Effector memory CD4-positive, alpha-beta T cell (primary cell): Measurements from ENCODE around the gene NME7.

ENCODE experiments used
- DNase-seq, 3 donors: peaks; one replicate each; pipeline ENCODE4 v3.0.0-alpha.2; 2020
- H3K27ac ChIP-seq: 2 replicates; pipeline ENCODE4 v1.7.0; 2013; ENCODE audit warnings: mild to moderate bottlenecking, low read length, moderate library complexity; ENCODE audit not compliant: insufficient read depth, poor library complexity, severe bottlenecking
- H3K27me3 ChIP-seq: replicated peaks from 2 replicates; pipeline ENCODE4 v1.7.0; 2013; ENCODE audit warnings: mild to moderate bottlenecking, low read length; ENCODE audit not compliant: insufficient read depth, control insufficient read depth, poor library complexity, severe bottlenecking
- H3K36me3 ChIP-seq: 2 replicates; pipeline ENCODE4 v1.7.0; 2013; ENCODE audit warnings: mild to moderate bottlenecking, low read length, moderate library complexity; ENCODE audit not compliant: control insufficient read depth, insufficient read depth
- H3K4me1 ChIP-seq: 2 replicates; pipeline ENCODE4 v1.7.0; 2013; ENCODE audit warnings: low read length, mild to moderate bottlenecking; ENCODE audit not compliant: control insufficient read depth, insufficient read depth, poor library complexity, severe bottlenecking
- H3K4me3 ChIP-seq: 2 replicates; pipeline ENCODE4 v1.7.0; 2013; ENCODE audit warnings: low read length, low read depth, mild to moderate bottlenecking; ENCODE audit not compliant: insufficient read depth, poor library complexity, severe bottlenecking
- H3K9me3 ChIP-seq: 2 replicates; pipeline ENCODE4 v1.7.0; 2013; ENCODE audit warnings: mild to moderate bottlenecking, low read length, moderate library complexity; ENCODE audit not compliant: control insufficient read depth

The NME7 gene

GRCh38 chr1:169308313-169309039, 59.1 kb downstream of the NME7 start:
- DNase-seq, result no peak
- Histone ChIP-seq H3K27ac (no peak overlapping the region), H3K9me3 (no peaks in the 10 kb centered on the region)

GRCh38 chr1:169307176-169307575, 60.4 kb downstream of the NME7 start:
- DNase-seq, result no peak
- H3K4me1 ChIP-seq, result no peaks in the 10 kb centered on the region
- H3K27ac ChIP-seq, result no peak overlapping the region
- no peak overlapping the region for H3K4me3 ChIP-seq
- no peaks in the 10 kb centered on the region for H3K36me3 ChIP-seq
- H3K27me3 ChIP-seq, result no peaks in the 10 kb centered on the region
- no peaks in the 10 kb centered on the region for H3K9me3 ChIP-seq

More at GRCh38 chr1:169308313-169309039, 59.1 kb downstream of the NME7 start:
- H3K27me3 ChIP-seq, result no peaks in the 10 kb centered on the region
- H3K36me3 ChIP-seq, result no peaks in the 10 kb centered on the region
- H3K4me1 ChIP-seq, result no peaks in the 10 kb centered on the region
- no peak overlapping the region for H3K4me3 ChIP-seq

GRCh38 chr1:169305948-169306347, 61.6 kb downstream of the NME7 start:
- Histone ChIP-seq H3K4me3 (no peak overlapping the region), H3K27ac (no peak overlapping the region), H3K4me1 (no peaks in the 10 kb centered on the region), H3K27me3 (no peaks in the 10 kb centered on the region), H3K9me3 (no peaks in the 10 kb centered on the region), H3K36me3 (no peaks in the 10 kb centered on the region)
- no peak for DNase-seq

DNA sequence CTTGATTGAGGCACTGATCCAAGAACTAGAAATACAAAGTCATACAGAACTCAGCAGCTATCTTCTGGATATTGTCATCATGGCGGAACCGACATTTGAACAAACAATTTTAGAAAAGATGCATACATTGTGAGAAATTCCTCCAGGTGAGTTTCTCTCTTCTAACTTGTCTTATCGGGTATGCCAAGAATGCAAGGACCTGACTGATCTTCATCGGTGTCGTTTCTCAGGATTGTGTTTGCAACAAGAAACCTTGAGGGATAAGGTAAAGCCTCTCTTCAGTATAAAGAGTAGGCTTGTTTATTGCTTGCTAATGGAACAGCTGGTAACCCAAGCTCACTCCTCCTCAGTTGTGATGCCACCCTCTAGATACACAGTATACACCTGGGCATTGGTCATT, 62.2 kb downstream of the NME7 start:
- no peaks in the 10 kb centered on the region for H3K27me3 ChIP-seq
- H3K9me3 ChIP-seq, result no peaks in the 10 kb centered on the region
- H3K4me3 ChIP-seq, result no peak overlapping the region
- no peak for DNase-seq
- H3K36me3 ChIP-seq, result no peaks in the 10 kb centered on the region
- H3K27ac ChIP-seq, result no peak overlapping the region
- H3K4me1 ChIP-seq, result no peaks in the 10 kb centered on the region

- Histone ChIP-seq H3K36me3 (no peaks in the 10 kb centered on the region), H3K27me3 (no peaks in the 10 kb centered on the region), H3K27ac (no peak overlapping the region), H3K9me3 (no peaks in the 10 kb centered on the region), H3K4me1 (no peaks in the 10 kb centered on the region), H3K4me3 (no peak overlapping the region)
- DNase-seq, result no peak
Observed at GRCh38 chr1:169300854-169301253, 66.7 kb downstream of the NME7 start.

DNA sequence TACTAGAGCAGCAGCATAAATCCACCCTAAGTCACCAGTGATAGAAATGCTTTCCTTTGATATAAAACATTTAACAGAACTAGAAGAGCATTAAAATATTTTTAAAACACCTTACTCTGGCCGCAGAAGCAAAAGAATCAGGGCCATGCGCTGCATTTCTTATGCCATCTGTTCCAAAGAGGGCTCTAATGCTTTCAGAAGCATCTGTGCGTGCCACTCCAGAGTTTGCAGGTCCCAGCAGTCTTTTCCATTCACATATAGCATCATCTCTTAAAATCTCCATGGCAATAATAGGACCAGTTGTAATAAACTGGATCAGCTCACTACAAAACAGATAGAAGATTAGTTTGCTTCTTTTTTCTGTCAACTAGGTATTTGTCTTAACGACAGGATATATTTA, 69.2 kb downstream of the NME7 start:
- no peak for DNase-seq
- H3K9me3 ChIP-seq, result no peaks in the 10 kb centered on the region
- H3K4me1 ChIP-seq, result no peaks in the 10 kb centered on the region
- H3K27ac ChIP-seq, result no peak overlapping the region
- H3K36me3 ChIP-seq, result no peaks in the 10 kb centered on the region
- no peak overlapping the region for H3K4me3 ChIP-seq
- no peaks in the 10 kb centered on the region for H3K27me3 ChIP-seq

DNA sequence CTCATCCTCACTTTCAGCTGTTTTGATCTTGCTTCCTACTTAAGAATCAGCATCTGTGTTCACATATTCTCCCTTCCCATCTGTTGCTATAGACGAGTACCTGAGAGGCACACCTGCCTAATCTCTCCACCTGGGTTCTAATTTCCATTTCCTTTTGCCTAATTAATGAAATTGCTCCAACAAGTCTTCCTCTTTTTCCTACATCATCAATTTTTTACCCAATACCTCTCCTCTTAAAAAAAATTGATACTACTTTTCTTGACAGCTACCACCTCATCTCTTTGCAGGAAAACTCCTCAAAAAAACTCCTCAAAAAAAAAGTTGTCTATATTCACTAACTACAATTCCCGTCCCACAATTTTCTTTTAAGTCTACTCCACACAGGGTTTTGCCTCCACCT, 71.8 kb downstream of the NME7 start:
- DNase-seq, result no peak
- no peak overlapping the region for H3K27ac ChIP-seq
- H3K27me3 ChIP-seq, result no peaks in the 10 kb centered on the region
- H3K36me3 ChIP-seq, result no peaks in the 10 kb centered on the region
- H3K9me3 ChIP-seq, result no peaks in the 10 kb centered on the region
- no peak overlapping the region for H3K4me3 ChIP-seq
- no peaks in the 10 kb centered on the region for H3K4me1 ChIP-seq

- Histone ChIP-seq H3K4me3 (no peak overlapping the region), H3K9me3 (no peaks in the 10 kb centered on the region), H3K27ac (no peak overlapping the region), H3K4me1 (no peaks in the 10 kb centered on the region), H3K36me3 (no peaks in the 10 kb centered on the region), H3K27me3 (no peaks in the 10 kb centered on the region)
- no peak for DNase-seq
Observed at GRCh38 chr1:169295425-169295824, 72.2 kb downstream of the NME7 start.

DNA sequence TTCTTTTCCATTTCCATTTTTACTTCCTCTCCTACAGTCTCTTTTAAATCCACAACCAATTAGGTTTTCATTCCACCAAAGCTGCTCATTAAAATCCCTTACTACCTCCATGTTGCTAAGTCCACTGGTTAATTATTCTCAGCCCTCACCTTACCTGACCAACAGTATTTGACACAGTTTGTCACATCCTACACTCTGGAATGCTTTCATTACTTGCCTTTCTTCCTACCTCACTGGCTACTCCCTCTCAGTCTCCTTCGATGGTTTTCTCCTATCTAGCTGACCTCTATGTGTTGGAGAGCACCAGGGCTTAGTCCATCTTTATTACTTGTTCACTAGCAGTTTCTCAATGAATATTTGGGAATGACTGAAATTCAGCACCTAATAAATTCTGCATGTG, 78.6 kb downstream of the NME7 start:
- Histone ChIP-seq H3K27ac (no peak overlapping the region), H3K9me3 (no peaks in the 10 kb centered on the region), H3K4me1 (no peaks in the 10 kb centered on the region), H3K4me3 (no peak overlapping the region), H3K36me3 (no peaks in the 10 kb centered on the region), H3K27me3 (no peaks in the 10 kb centered on the region)
- DNase-seq, result no peak

DNA sequence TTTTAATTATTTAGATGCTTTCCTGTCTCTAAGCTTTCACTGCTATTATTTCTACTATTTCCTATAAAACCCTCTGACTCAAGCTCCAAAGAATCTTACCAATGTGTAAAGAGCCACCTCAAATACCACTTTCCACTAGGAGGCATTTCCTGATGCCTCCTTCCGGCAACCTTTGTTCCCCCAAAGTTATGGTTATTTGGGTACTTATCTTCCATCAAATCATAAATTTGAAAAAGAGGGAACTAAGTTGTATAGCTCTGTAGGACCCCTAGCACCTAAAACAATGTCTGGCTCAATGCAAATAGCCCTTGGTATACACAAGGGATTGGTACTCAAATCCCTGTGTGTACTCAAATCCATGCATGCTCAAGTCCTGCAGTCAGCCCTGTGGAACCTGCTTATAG, 79.6 kb downstream of the NME7 start:
- Histone ChIP-seq H3K9me3 (no peaks in the 10 kb centered on the region), H3K36me3 (no peaks in the 10 kb centered on the region), H3K27ac (no peak overlapping the region), H3K4me3 (no peak overlapping the region), H3K27me3 (no peaks in the 10 kb centered on the region), H3K4me1 (no peaks in the 10 kb centered on the region)
- no peak for DNase-seq
